ENCODE data around the gene SLC9C2. TPM values are rescaled to one million over a fixed set of nuclear protein-coding genes. Genes with fewer than 3 reads are reported as not detected.
"Not testable (repeated sequence)": the region's sequence is repeated elsewhere in the genome, so short reads cannot be mapped to it uniquely, and the experiment has no call there.

SLC9C2 gene
- polyA plus RNA-seq, 1 donor from 2014 or later: not detected

DNA sequence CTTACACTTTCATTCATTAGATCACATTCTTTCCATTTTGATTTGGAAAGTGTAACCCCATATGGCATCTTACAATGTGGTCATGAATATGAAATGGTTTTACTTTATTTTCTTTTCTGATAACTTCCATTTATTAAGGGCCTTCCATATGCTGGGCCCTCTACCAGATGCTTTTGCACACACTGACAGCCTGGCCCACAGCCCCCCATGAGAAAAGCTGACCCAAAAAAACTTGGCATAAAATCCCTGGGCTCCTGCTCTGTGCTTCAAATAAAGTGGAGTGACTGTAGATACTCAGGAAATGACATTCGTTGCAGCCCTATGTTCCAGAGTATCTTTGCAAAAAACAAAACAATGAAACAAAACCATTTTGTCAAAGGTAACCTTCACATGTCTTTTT lies 76.9 kb downstream of the SLC9C2 start:
- H3K4me1 Mint-ChIP-seq: no peaks in the 10 kb centered on the region
- H3K27ac Mint-ChIP-seq: no peak overlapping the region
- no peaks in the 10 kb centered on the region for H3K27me3 Mint-ChIP-seq
- H3K4me3 Mint-ChIP-seq: no peak overlapping the region
- no peaks in the 10 kb centered on the region for H3K9me3 Mint-ChIP-seq
- no peaks in the 10 kb centered on the region for H3K36me3 Mint-ChIP-seq

DNA sequence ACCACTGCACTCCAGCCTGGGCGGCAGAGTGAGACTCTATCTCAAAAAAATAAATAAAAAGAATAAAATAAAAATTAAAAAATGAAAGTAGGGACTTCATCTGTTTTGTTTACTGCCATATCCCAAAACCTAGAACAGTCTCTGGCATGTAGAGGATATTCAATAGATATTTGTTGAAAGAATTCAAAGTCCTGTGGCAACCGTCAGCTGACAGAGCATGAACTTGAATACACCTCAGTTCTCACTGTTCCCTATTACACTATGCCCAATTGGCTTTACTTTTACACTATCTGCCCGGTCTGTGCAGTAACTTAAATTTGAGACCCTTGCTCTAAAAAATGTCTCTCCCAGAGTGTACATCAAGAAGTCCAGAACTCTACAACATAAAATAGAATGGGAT lies 79.5 kb downstream of the SLC9C2 start:
- Mint-ChIP-seq H3K4me3 (no peak overlapping the region), H3K4me1 (no peaks in the 10 kb centered on the region), H3K27ac (no peak overlapping the region), H3K9me3 (peaks cover 0 to 2% (median 0%) of the 10 kb centered on the region in 3 donors), H3K36me3 (no peaks in the 10 kb centered on the region), H3K27me3 (peaks cover 2% of the 10 kb centered on the region)

DNA sequence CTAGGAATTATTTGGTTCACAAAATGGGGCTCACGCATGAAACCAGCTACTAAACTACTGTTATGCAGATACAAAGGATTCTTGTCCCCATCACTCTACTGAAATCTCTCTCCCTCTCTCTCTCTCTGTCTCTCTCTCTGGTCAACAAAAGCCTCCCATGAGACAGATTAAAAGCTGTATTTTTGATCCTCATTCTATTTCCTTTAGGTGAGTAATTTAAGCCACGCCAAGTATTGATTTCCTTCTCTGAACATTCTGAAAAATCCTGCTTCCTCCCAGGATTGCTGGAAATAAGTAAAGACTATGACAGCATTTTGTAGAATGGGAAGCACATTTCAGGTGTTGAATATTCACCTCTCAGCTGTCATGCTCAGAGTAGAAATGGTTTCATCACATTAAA lies 82.1 kb downstream of the SLC9C2 start:
- no peaks in the 10 kb centered on the region for H3K36me3 Mint-ChIP-seq
- peaks cover 0 to 2% (median 2%) of the 10 kb centered on the region in 3 donors for H3K9me3 Mint-ChIP-seq
- no peak overlapping the region for H3K27ac Mint-ChIP-seq
- no peak overlapping the region for H3K4me3 Mint-ChIP-seq
- no peaks in the 10 kb centered on the region for H3K4me1 Mint-ChIP-seq
- peaks cover 7% of the 10 kb centered on the region for H3K27me3 Mint-ChIP-seq

- not testable (repeated sequence) for H3K36me3 Mint-ChIP-seq, H3K27ac Mint-ChIP-seq, H3K4me3 Mint-ChIP-seq, H3K9me3 Mint-ChIP-seq, H3K4me1 Mint-ChIP-seq
- peaks cover 12% of the 10 kb centered on the region for H3K27me3 Mint-ChIP-seq
Observed at GRCh38 chr1:173514503-173514902, 88.4 kb downstream of the SLC9C2 start.

GRCh38 chr1:173509797-173510196 lies 93.1 kb downstream of the SLC9C2 start:
- Mint-ChIP-seq H3K27me3 (peaks cover 2% of the 10 kb centered on the region), H3K9me3 (peaks cover 2 to 6% (median 2%) of the 10 kb centered on the region in 3 donors), H3K4me3 (no peak overlapping the region), H3K4me1 (peaks cover 0 to 7% (median 5%) of the 10 kb centered on the region in 3 donors), H3K36me3 (peaks cover 2% of the 10 kb centered on the region), H3K27ac (no peak overlapping the region)

DNA sequence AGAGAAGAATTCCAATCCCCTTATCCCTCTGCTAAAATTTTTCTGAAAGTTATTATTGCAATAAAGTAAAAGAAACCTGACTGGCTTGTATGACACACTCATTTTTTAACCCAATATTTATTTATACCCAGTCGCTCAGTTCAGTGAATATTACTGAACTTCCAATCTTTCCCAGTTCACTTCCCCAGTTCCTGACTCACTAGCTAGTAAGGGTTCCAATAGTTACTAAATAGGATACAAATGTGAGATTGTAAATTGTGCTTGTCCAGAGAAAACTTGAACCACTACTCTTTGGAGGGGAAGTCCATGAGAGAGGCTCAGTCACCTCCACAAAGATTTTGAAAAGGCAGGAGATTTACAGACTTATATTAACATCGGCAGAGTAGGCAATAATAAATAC lies 94.3 kb downstream of the SLC9C2 start:
- H3K27ac Mint-ChIP-seq: no peak overlapping the region
- H3K9me3 Mint-ChIP-seq: peaks cover 0 to under 1% (median under 1%) of the 10 kb centered on the region in 3 donors
- no peak overlapping the region for H3K4me3 Mint-ChIP-seq
- peaks cover 0 to 7% (median 5%) of the 10 kb centered on the region in 3 donors for H3K4me1 Mint-ChIP-seq
- no peaks in the 10 kb centered on the region for H3K36me3 Mint-ChIP-seq
- no peaks in the 10 kb centered on the region for H3K27me3 Mint-ChIP-seq

- Mint-ChIP-seq H3K4me1 (peaks cover 0 to 7% (median 5%) of the 10 kb centered on the region in 3 donors), H3K36me3 (no peaks in the 10 kb centered on the region), H3K27me3 (peaks cover 2% of the 10 kb centered on the region), H3K4me3 (no peak overlapping the region), H3K9me3 (no peaks in the 10 kb centered on the region), H3K27ac (no peak overlapping the region)
Observed at GRCh38 chr1:173507847-173508209, 95.0 kb downstream of the SLC9C2 start.

DNA sequence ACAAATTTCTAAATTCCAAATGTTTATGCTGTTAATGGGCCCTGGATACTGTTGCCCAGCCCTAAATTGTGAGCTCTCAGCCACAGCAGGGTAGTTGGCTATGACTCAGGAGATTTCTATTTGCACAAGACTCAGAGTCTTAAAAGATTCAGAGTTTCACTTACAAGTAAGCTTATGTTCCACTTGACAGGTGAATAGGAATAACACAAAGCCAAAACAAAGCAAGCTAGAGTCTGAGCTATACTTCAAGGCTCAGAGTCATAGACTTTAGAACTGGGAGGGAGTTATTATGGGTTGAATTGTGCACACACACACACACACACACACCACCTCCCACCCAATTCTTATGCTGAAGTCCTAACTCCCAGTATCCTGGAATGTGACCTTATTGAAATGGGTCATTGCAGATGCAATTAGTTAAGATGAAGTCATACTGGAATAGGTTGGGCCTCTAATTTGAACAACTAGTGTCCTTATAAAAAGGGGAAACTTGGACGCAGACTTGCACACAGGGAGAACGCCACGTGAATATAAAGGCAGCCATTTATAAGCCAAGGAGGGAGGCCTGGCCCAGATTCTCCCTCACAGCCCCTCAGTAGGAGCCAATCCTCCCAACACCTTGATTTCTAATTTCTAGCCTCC lies 95.5 kb downstream of the SLC9C2 start:
- Mint-ChIP-seq H3K36me3 (no peaks in the 10 kb centered on the region), H3K9me3 (no peaks in the 10 kb centered on the region), H3K27me3 (peaks cover 2% of the 10 kb centered on the region), H3K4me1 (peaks cover 0 to 7% (median 5%) of the 10 kb centered on the region in 3 donors), H3K4me3 (no peak overlapping the region), H3K27ac (no peak overlapping the region)

DNA sequence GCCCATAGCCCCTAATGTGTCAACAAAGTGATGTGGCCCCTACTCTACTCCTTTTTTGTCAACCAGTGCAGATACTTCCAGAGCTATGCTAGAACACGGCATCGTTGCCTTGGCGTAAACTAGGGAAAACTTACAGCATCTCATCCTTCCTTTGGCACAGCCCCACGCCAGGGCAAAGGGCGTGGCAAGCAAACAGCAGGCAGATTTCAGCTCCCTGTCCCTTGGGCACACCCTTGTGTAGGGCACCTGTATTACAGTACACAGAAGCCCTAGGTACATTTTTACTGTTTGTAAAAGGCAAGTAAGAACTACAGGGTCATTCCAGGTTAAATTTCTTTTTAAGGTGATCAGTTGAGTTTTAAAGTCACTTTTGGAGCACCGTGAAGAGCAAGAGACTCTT lies 96.4 kb downstream of the SLC9C2 start:
- H3K4me3 Mint-ChIP-seq: no peak overlapping the region
- H3K4me1 Mint-ChIP-seq: peaks cover 0 to 4% (median 3%) of the 10 kb centered on the region in 3 donors
- peaks cover 2% of the 10 kb centered on the region for H3K27me3 Mint-ChIP-seq
- H3K27ac Mint-ChIP-seq: no peak overlapping the region
- no peaks in the 10 kb centered on the region for H3K36me3 Mint-ChIP-seq
- no peaks in the 10 kb centered on the region for H3K9me3 Mint-ChIP-seq

GRCh38 chr1:173505391-173505790 lies 97.5 kb downstream of the SLC9C2 start:
- H3K9me3 Mint-ChIP-seq: no peaks in the 10 kb centered on the region
- H3K36me3 Mint-ChIP-seq: peaks cover 2% of the 10 kb centered on the region
- peaks cover 0 to 2% (median under 1%) of the 10 kb centered on the region in 3 donors for H3K4me1 Mint-ChIP-seq
- no peak overlapping the region for H3K4me3 Mint-ChIP-seq
- H3K27me3 Mint-ChIP-seq: peaks cover 2% of the 10 kb centered on the region
- no peak overlapping the region for H3K27ac Mint-ChIP-seq

DNA sequence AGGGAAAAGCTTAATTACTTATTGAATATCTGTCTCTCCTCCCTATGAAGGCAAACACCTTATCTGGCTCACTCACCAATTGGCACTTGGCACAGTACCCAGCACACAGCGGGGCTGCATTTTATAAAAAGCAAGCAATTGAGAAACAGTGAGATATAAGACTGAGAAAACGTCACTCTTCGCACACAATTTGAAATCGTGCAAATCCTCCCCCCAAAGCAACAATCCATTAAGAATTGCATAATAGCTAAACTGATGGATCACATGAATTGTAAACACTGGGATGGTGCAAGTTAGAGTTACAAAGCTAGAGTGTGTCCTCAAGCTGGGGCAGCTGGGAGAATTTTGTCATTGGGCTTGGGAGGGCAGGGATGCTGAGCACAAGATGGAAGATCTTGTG lies 98.6 kb downstream of the SLC9C2 start:
- no peak overlapping the region for H3K4me3 Mint-ChIP-seq
- no peak overlapping the region for H3K27ac Mint-ChIP-seq
- H3K4me1 Mint-ChIP-seq: peaks cover 0 to 2% (median 0%) of the 10 kb centered on the region in 3 donors
- peaks cover 2% of the 10 kb centered on the region for H3K36me3 Mint-ChIP-seq
- H3K9me3 Mint-ChIP-seq: no peaks in the 10 kb centered on the region
- H3K27me3 Mint-ChIP-seq: peaks cover 2% of the 10 kb centered on the region

- no peaks in the 10 kb centered on the region for H3K9me3 Mint-ChIP-seq
- H3K27me3 Mint-ChIP-seq: peaks cover 2% of the 10 kb centered on the region
- peaks cover 0 to 2% (median 0%) of the 10 kb centered on the region in 3 donors for H3K4me1 Mint-ChIP-seq
- H3K4me3 Mint-ChIP-seq: no peak overlapping the region
- no peak overlapping the region for H3K27ac Mint-ChIP-seq
- peaks cover 2% of the 10 kb centered on the region for H3K36me3 Mint-ChIP-seq
Observed at GRCh38 chr1:173503391-173503790, 99.5 kb downstream of the SLC9C2 start.

DNA sequence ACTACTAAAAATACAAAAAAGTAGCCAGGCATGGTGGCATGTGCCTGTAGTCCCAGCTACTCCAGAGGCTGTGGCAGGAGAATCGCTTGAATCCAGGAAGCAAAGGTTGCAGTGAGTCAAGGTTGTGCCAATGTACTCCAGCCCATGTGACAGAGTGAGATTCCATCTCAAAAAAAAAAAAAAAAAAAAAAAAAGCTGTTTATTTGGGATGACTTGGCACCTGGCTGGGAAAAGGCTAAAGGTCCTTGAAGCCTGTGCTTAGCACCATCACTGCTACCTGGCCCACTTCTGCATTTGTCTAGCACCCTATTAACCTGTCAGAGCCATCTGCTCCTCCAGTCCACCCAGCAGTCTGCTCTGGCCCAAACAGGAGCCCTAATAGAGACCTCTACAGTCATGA lies 100.8 kb downstream of the SLC9C2 start:
- Mint-ChIP-seq H3K27me3 (peaks cover 2% of the 10 kb centered on the region), H3K4me1 (peaks cover 0 to 2% (median 0%) of the 10 kb centered on the region in 3 donors), H3K9me3 (peaks cover 0 to under 1% (median 0%) of the 10 kb centered on the region in 3 donors), H3K36me3 (peaks cover 2% of the 10 kb centered on the region), H3K27ac (no peak overlapping the region), H3K4me3 (no peak overlapping the region)

- no peak overlapping the region for H3K27ac Mint-ChIP-seq
- H3K36me3 Mint-ChIP-seq: peaks cover 2% of the 10 kb centered on the region
- H3K27me3 Mint-ChIP-seq: peaks cover 2% of the 10 kb centered on the region
- no peak overlapping the region for H3K4me3 Mint-ChIP-seq
- peaks cover 0 to 2% (median 0%) of the 10 kb centered on the region in 3 donors for H3K4me1 Mint-ChIP-seq
- H3K9me3 Mint-ChIP-seq: peaks cover 0 to 5% (median 1%) of the 10 kb centered on the region in 3 donors
Observed at GRCh38 chr1:173499729-173500128, 103.1 kb downstream of the SLC9C2 start.

GRCh38 chr1:173496757-173497320 lies 106.0 kb downstream of the SLC9C2 start:
- H3K27me3 Mint-ChIP-seq: no peaks in the 10 kb centered on the region
- H3K36me3 Mint-ChIP-seq: peaks cover 5% of the 10 kb centered on the region
- H3K4me3 Mint-ChIP-seq: no peak overlapping the region
- peaks cover 0 to 5% (median 1%) of the 10 kb centered on the region in 3 donors for H3K9me3 Mint-ChIP-seq
- peaks cover 0 to 2% (median 0%) of the 10 kb centered on the region in 3 donors for H3K4me1 Mint-ChIP-seq
- no peak overlapping the region for H3K27ac Mint-ChIP-seq
